SJCRH30 (cell line): Measurements from ENCODE around the gene MBOAT1. TPM values are rescaled to one million over a fixed set of nuclear protein-coding genes. Genes with fewer than 3 reads are reported as not detected.

Experiments used
- DNase-seq, 2 experiments: peaks; one replicate each; pipeline ENCODE4 v3.0.0-alpha.2; 2015 to 2020
- H3K27ac ChIP-seq: fragments of 250-450 bp; sonication (Bioruptor Pico); 2 replicates; pipeline ENCODE4 v1.5.1; 2020; ENCODE audit warnings: mild to moderate bottlenecking, moderate library complexity
- H3K27me3 ChIP-seq: fragments of 250-450 bp; sonication (Bioruptor Pico); 2 replicates; pipeline ENCODE4 v1.5.1; 2020; ENCODE audit warnings: mild to moderate bottlenecking, moderate library complexity
- H3K36me3 ChIP-seq: fragments of 250-450 bp; sonication (Bioruptor Pico); 2 replicates; pipeline ENCODE4 v1.5.1; 2020; ENCODE audit warnings: mild to moderate bottlenecking, moderate library complexity
- H3K4me1 ChIP-seq: fragments of 250-450 bp; sonication (Bioruptor Pico); 2 replicates; pipeline ENCODE4 v1.5.1; 2020; ENCODE audit warnings: mild to moderate bottlenecking, moderate library complexity
- H3K4me3 ChIP-seq: fragments of 250-450 bp; sonication (Bioruptor Pico); 2 replicates; pipeline ENCODE4 v1.5.1; 2020; ENCODE audit warnings: mild to moderate bottlenecking, moderate library complexity
- H3K9me3 ChIP-seq: fragments of 250-450 bp; sonication (Bioruptor Pico); replicated peaks from 2 replicates; pipeline ENCODE4 v1.5.1; 2020; ENCODE audit warnings: mild to moderate bottlenecking, moderate library complexity
- total RNA-seq: library from RNA; depleted of rRNA; stranded (reverse); fragments of >200 nt; shearing (Covaris generic); gene quantifications from 2 replicates; pipeline ENCODE4 v1.2.3, GENCODE V29; 2014; rRNA removed

MBOAT1 gene
- total RNA-seq, 1 experiment from 2014 or later = 7.7 TPM

DNA sequence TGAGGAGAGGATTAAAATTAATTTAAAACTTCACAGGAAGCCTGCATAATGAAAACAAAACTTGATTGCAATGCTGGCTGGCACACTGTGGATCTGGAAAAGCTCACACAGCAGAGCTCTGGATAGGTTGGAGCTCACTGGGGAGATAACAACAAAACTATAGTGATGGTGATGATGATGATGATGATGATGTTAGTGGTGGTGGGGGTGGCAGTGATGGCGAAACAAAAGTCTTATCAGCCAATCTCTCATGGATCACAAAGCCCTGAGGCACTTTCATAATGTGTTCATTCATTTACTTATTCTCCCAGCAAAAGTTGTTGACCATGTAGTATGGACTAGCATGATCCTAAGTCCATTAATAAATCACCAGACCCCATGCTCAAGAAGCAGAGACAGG, 152.0 kb downstream of the MBOAT1 start:
- Histone ChIP-seq H3K27ac (no peak overlapping the region), H3K4me3 (no peak overlapping the region), H3K9me3 (no peaks in the 10 kb centered on the region), H3K27me3 (no peaks in the 10 kb centered on the region), H3K36me3 (no peaks in the 10 kb centered on the region), H3K4me1 (no peaks in the 10 kb centered on the region)
- no peak for DNase-seq

DNA sequence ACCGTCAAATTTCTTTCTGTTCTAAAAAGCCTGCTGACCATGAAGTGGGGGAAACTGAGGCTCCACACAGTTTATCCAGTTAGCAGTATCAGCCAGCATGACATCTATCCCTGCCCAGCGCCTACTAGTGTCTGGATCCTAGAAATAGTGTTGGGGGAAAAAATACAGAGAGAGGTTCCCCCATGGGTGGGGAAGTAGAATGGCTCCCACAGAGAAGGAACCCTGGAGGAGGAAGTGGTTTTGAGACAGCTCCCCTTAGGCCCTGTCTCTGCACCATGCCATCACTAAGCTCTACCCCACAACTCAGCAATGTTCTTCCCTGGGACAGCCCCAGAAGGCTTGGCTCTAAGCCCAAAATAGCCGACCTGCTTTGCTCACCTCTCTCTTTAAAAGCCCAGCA, 153.4 kb downstream of the MBOAT1 start:
- no peak for DNase-seq
- Histone ChIP-seq H3K27me3 (no peaks in the 10 kb centered on the region), H3K27ac (no peak overlapping the region), H3K4me3 (no peak overlapping the region), H3K36me3 (no peaks in the 10 kb centered on the region), H3K9me3 (no peaks in the 10 kb centered on the region), H3K4me1 (no peaks in the 10 kb centered on the region)

DNA sequence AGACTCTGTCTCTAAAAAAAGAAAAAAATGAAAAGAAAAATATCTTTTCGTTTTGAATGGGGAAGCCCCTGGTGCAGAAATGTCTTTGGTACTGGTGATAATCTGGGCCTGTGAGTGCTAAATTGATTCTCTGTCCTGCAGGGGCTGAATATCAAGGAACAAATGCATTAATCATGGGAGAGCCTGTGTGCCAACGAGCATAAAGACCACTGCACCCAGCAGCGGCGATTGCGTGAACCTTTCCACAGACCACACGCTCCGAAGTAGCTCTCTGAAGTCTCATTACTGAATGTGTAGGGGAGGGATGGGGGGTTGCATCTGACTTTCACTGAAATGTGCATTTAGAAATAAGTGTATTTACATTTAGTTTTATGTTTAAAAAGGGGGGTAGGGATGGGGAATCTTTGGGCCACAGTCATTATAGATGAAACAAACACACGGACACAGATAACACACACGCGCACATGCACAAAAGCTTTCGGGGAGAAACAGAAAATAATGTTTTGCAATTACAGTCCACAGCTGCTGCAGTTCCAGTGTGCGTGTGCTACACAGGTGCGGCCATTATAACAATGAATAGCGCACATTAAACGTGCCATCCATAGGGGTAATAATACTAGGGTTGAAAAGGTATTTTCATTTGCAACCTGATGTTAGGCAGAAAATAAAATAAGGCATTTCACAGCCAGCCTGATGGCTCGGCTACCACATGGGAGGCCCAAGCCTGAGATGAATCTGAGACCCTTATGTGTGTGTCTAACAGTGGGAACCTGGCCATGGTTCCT, 154.0 kb downstream of the MBOAT1 start:
- H3K9me3 ChIP-seq = no peaks in the 10 kb centered on the region
- no peaks in the 10 kb centered on the region for H3K27me3 ChIP-seq
- no peak overlapping the region for H3K4me3 ChIP-seq
- H3K4me1 ChIP-seq = no peaks in the 10 kb centered on the region
- H3K36me3 ChIP-seq = no peaks in the 10 kb centered on the region
- H3K27ac ChIP-seq = no peak overlapping the region
- DNase-seq = no peak

DNA sequence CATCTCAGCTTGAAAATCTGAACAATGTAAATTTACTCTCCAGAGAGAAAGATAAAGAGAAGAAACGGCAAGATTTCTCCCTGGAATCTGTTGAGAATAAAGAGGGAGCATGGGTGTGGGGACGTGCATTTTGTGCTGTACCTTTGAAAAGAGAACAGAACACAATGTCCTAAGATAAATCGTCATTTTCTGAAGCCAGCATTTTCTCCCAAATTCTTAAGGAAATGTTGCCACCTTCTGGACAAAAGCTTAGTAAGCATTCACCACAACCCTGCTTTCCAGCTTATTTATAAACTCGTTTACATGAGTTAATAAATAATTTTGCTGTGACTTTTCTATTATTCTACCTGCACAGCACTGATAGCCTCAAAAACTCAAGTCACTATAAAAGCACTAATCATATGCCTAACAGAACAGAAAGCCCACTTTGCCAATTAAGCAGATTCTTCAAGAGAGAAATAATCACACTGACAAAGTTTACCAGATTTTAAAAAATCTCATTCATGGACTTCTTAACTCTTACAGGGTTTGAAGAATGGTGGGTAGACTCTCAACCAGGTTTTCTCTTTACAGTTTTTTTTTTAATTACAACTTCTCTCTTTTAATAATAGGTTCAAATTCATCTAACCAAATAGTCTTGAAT, 155.8 kb downstream of the MBOAT1 start:
- H3K36me3 ChIP-seq = no peaks in the 10 kb centered on the region
- H3K27me3 ChIP-seq = no peaks in the 10 kb centered on the region
- peak in 1 of 2 experiments; percentile 55 for DNase-seq

DNA sequence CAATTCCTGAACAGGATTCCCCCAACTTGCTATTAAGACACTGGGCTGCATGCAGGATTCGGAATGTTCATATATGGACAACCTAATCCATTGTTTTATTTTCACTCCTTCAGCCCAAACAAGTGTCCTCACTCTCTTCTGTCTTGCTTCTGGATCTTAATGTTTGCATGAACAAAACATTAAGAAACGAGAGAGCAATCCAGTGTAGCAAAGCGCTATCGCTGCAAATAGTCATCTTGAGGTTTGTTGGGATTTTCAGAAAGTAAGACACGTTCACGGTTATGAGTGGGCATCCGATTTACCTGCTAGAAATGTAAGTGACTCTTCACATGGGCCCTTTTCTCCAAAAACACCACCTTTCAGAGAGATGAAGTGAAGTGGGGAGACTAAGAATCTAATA, 156.4 kb downstream of the MBOAT1 start:
- H3K4me3 ChIP-seq = no peak overlapping the region
- no peak overlapping the region for H3K27ac ChIP-seq
- no peaks in the 10 kb centered on the region for H3K4me1 ChIP-seq
- DNase-seq = no peak
- H3K36me3 ChIP-seq = no peaks in the 10 kb centered on the region
- H3K27me3 ChIP-seq = no peaks in the 10 kb centered on the region
- H3K9me3 ChIP-seq = no peaks in the 10 kb centered on the region

More for the DNA sequence above, 155.8 kb downstream of the MBOAT1 start:
- no peak overlapping the region for H3K4me3 ChIP-seq
- H3K9me3 ChIP-seq = no peaks in the 10 kb centered on the region
- H3K4me1 ChIP-seq = no peaks in the 10 kb centered on the region
- H3K27ac ChIP-seq = no peak overlapping the region

Other genes with a start within 250 kb of the MBOAT1 start
- 17.8 and 19.2 TPM in 2 replicates for gene E2F3, start 189.4 kb upstream of the MBOAT1 start, total RNA-seq